PC-9 (cell line): ENCODE data around the gene TRIM7.

Experiments
- EZH2 ChIP-seq: fragments of 200-600 bp; sonication (generic); IDR thresholded peaks from 2 replicates; pipeline ENCODE4 v1.8.0; 2017; ENCODE audit warnings: antibody characterized with exemption, low read depth
- TF ChIP-seq, protein P1 (sequence below): fragments of 200-600 bp; sonication (generic); conservative IDR thresholded peaks from 2 replicates; pipeline ENCODE4 v1.6.1; 2017; ENCODE audit warnings: mixed run types, antibody characterized with exemption, mild to moderate bottlenecking, moderate library complexity

DNA sequence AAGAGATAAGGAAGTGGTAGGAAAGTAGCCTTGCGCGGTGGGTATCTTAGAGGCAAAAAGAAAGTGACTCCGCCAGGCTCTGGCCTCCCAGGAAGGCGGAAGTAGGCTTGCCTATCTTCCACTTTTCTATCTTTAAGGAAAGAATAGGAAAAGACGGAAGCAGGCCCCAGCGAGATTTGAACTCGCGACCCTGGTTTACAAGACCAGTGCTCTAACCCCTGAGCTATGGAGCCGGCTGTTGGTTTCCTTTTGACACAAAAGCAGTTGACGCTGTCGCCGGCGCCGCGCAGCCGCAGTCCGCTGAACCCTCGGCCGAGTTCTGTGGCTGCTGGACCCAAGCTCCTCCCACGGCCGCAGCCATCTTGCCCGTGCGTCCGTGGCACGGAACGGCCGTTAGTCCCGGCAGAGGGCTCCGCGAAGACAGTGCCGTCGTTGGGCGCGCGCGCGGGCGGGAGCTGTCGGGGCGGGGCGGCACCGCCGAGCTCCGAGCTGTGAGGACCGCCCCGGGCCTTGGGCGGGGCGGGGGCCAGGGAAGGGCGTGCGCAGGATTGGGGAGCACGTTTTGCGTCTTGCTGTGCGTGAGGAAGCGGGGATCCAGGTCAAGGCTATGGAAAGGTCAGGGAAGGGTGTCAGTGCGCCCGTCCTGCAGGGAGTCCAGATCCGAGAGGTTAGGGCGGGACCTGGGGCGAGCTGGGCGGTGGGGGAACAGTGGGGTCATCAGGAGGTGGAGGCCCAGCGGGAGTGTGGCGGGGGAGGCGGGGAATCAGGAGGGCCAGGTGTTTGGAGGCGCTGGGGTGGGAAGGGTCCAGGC lies 13.3 kb downstream of the TRIM7 start:
- TF ChIP-seq, protein P1, sequence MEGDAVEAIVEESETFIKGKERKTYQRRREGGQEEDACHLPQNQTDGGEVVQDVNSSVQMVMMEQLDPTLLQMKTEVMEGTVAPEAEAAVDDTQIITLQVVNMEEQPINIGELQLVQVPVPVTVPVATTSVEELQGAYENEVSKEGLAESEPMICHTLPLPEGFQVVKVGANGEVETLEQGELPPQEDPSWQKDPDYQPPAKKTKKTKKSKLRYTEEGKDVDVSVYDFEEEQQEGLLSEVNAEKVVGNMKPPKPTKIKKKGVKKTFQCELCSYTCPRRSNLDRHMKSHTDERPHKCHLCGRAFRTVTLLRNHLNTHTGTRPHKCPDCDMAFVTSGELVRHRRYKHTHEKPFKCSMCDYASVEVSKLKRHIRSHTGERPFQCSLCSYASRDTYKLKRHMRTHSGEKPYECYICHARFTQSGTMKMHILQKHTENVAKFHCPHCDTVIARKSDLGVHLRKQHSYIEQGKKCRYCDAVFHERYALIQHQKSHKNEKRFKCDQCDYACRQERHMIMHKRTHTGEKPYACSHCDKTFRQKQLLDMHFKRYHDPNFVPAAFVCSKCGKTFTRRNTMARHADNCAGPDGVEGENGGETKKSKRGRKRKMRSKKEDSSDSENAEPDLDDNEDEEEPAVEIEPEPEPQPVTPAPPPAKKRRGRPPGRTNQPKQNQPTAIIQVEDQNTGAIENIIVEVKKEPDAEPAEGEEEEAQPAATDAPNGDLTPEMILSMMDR = no peak
- no peak for TF ChIP-seq EZH2
